Measurements from ENCODE around the gene CDK5RAP2.
"Not testable (repeated sequence)": the region's sequence is repeated elsewhere in the genome, so short reads cannot be mapped to it uniquely, and the experiment has no call there.

Gene CDK5RAP2

DNA sequence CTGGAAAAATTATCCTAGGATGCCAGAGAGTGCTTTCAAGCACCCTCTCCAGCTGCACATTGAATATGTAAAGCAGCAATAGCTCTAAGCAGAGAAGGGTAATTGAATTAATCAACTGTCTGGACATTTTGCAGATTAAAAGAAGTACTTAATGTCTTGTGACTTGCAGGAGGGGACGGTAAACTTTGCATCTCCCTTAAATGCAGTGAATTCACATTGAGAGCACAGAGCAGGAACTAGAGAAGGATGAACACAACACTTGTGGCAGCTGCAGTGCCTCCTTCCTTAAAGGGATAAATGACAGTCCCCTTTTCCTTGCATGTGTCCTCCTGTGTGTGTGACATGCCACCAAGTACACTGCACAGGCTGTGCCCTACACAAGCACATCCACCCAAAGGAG is 7.4 kb upstream of the CDK5RAP2 start:
- no peak for DNase-seq

DNA sequence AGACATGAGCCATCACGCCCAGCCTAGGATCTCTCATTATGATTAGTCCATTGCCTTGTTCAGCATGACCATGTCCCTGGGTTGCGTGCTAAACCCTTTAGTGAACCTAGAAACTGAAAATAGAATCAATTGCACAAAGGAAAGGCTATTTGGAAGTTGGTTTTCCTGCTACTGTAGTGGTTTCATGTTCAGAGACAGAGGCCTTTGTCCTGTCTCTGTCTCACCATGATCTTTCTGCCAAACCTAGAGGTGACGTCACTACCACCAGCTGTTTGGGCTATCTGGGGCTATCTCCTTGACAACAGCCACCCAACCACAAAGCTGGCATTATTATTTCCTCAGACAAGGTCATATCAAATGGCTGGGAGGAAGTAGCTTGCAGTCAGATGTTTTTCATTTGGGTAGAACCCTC is 4.0 kb upstream of the CDK5RAP2 start:
- peak; percentile 92 to 93 for DNase-seq

DNA sequence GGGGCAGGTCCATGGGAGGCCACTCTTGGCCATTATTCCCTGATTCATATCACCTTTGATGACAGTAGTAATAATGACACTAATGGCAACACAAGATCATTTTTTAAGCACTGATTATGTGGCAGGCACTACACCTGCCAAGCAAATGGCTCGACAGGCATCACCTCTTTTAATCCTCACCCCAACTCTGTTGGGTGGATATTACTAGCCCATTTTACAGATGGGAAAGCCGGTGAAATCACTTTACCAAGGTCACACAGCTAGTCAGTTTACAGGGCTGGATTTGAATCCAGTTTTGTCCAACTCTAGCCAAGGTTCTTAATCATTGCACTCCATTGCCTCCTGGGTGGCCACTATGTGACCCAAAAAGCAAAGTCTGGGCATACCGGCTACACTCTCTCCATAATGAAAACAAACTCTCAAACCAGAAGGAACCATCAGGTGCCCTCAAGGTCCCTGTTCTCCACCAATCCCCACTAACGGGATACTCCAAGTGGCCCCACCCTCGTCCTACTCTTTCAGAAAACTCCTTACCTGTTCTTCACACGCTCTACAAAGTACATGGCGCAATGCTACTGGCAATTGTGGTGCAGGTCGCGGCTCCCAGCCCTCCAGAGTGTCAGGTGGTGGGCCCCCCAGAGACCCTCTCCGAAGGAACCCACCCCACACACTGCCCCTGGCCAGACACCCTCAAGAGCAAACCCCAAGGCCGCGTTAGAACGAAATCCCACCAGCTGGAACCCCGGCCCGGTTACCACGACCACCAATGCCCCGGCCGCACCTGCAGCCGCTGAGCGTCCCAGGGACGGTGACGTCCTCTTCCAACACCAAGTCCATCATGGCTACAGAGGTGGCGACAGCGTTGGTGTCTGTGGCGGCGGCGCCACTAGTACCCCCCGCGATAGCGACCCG is 572 bp downstream of the CDK5RAP2 start:
- DNase-seq: no peak

DNA sequence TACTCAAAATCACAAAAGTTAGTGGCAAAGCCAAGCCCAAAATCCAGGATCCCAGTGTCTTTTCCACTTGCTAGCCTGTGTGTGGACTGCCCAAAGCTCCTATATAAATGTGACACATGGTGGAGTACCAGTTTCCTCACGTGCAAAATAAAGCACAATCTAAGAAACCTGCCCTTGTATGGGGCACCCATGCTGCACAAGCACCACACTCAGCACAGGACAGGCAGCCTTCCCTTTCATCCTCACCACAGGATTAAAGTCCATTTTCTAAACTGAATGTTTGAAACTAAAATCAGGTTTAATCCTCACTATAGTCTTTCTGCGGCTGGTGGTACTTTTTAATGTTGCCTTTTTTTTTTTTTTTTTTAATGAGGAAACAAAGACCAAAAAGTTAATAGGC is 5.5 kb downstream of the CDK5RAP2 start:
- no peak for DNase-seq

DNA sequence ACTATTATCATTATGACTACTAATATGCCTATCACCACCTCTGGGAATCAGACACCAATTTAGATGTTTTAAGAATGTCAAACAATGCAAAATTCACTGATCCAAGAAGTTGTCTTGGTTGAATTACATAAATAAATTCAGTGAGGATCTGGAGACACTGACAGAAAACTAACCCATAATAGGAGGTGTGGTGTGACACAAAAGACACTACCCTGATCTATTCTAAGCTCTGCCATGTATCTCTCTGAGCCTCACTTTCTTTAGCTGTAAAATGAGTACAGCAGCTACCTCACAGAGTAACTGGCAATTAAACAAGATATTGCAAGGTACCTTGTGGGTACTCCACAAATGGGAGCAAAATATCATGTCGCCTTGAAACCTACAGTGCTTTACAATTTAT is 7.5 kb downstream of the CDK5RAP2 start:
- DNase-seq: no peak

DNA sequence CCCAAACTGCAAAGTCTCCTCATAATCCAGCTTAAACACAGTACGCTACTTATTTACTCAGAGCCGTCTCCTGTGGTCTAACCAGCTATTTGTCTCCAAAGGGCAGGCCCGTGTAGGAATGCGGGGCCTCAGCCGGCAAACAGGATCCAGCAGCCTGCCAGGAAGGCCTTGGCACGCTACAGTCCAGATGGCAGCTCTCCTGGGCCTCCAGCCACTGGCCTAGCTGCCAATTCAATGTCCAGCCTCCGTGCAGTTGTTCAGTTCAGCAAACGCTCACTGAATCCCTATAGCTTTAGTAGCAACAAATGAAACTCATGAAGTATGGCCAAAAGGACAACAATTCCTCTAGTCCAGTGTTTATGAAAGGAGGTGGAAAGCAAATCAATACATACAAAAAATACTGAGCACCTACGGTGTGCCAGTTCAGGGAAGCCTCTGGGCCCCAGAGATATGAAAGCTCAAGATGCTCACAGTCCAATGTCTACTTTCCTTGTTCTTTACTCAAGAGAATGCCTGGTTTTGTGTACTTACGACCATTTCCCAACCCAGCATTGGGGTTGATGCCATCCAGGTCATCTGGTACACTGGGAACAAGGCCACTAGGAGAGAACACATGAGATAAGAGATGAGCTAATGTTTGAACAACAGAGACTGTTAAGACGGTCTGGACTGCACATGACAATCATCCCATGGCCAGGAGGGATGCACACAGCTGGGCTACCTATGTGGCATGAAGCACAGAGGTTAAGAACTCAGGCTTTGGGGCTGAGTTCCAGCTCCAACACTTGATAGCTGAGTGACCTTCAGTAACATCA is 8.3 kb downstream of the CDK5RAP2 start:
- no peak for DNase-seq

DNA sequence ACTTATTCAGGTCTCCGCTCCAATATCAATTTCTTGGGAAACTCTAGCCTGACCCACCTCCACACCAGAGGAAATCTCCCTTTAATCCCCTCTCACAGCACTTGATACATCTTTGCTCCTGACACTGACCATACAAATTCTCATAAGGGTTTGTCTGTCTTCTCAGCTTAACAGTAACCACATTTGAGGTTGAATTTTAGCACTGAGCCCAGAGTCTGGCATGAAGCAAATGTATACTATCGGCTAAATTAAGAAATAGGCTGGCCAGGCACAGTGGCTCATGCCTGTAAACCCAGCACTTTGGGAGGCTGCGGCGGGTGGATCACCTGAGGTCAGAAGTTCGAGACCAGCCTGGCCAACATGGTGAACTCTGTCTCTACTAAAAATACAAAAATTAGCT is 9.7 kb downstream of the CDK5RAP2 start:
- no peak for DNase-seq

DNA sequence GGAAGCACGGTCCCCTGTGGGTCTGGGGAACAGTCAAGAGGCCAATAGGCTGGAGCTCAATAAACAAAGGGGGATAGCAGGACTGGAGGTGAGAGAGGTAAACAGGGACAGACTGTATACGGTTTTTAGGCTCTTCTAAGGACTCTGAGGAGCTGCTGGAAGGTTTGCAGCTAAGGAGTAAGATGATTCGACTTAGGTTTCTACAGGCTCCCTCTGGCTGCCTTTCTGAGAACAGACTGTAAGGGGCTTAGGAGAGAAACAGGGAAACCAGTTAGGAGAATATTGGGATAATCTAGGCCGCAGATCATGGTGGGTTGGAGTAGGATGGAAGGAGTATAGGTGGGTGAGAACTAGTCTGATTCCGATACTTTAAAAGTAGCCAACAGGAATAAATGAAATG is 10.4 kb downstream of the CDK5RAP2 start:
- DNase-seq: no peak

DNA sequence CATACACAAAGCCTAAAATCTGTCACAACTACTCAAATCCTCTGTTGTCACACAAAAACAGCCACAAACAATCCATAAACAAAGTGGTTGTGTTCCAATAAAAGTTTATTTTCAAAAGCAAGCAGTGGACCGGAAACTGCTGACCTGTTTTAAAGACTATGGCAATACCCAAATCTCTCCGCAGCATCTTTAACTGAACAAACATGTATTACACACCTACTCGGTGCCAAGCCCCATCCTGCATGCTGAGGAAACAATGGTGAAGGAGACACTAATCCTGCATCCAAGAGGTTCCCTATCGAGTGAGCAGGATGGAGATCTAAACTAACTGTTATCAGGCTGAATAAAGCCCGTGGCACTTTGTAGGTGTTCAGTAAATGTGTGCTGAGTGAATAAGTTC is 11.2 kb downstream of the CDK5RAP2 start:
- DNase-seq: no peak

DNA sequence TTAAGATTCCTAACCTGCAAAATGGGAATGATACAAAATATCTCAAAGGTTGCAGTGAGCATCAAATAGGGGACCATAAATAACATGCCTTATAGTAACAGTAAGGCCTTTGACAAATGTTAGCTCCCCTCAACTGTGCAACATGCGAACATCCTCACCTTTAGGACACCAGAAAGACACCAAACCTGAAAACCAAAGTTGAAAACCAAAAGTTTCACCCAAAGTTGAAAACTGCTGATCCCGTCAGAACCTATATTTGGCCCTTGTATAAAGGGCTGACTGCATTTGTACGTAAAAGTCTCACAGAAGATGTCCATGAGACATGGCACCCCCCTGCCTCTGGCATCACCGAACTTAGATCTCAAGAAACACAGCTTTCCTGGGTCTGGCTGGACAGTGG is 12.1 kb downstream of the CDK5RAP2 start:
- no peak for DNase-seq

DNA sequence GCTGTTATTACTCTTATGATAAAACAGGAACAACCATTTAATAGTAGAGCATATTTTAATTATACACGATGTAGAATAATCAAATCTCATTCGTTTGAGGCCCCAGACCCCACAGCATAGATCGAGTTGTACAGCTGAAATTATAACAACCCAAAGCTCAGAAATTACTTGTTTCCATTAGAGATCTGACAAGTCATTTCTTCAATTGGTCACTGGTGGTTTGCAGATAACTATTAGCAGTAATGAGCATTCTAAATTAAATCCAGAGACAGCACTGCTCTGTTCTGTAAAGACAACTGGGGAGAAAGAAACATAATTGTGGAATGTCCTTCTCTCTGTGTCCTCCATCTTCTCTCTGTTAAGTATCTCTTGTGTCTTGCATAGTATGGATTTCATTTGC is 12.9 kb downstream of the CDK5RAP2 start:
- no peak for DNase-seq

DNA sequence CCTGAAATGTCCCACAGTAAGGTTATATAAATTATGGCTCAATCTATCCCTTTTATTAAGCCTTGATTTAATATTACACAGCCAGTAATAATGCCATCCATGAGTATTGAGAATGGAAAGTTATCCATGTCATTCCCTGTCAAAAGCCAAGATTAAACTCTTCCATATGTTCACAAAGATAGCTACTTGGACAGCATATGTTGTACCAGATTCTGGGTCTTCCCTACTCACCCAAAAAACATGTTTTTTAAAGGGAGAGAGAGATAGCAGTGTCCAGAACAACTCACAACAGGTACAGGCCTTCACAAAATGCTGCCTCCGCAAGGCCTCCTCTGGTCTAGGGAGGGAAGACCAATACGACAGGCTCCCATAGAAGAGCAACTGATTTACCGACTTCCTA is 15.4 kb downstream of the CDK5RAP2 start:
- no peak for DNase-seq

DNA sequence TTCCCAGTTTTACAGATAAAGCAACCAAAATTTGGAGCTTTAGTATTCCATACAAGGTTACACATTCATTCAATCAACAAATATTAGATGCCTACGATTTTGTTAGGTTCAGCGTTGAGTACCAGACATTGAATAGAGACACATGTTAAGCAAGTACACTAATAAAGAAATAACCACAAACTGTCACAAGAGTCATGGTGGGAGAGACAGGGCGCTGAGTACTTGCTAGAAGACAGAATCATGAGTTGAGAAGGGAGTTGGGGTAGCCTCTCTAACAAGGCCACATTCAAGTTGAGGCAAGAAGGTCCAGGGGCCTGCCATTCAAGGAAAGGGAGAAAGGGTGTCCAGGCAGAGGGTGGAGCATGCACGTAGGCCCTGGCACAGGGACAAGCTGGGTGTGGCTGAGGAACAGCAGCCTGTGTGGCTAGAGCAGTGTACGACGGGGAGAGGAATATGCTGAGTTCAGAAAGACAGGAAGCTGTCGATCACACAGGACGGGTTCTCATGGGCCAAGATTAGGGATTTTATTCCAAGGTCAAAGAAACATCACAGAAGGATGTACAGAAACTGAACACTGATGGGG is 17.0 kb downstream of the CDK5RAP2 start:
- DNase-seq: no peak

DNA sequence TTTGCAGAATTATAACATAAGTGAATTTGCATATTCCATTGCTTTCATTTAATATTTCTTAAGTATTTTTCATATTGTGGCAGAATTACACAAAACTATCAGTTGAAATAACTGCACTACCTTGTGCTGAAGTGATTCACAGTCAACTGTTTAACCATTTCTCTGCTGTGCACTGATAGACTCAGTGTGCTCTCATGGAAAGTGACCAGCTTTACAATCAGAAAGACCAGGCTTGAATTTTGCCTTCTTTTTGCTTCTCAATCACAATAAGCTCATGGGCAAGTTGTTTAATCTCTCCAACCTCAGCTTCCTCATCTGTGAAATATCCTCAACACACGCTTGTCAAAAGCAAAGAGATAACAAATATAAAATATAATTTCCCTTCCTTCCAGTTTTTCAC is 18.3 kb downstream of the CDK5RAP2 start:
- DNase-seq: no peak

DNA sequence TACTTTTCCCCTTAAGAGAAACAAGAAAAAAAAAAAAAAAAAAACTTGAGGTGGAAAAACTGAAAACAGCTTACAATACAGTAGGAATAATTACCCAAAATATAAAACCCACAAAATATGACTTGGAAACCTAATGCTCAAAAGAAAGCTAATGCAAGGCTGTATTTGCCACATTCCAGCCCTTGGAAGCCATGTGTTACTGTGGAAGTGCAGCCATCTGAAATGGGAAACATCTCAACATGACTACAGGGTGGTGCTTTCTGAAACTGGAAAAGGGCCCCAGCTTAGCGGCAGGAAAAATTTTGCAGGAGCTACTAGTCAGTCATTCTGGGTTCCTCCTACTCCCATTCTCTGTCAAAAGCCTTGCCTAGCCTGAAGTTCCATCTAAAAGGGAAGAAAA is 20.4 kb downstream of the CDK5RAP2 start:
- no peak for DNase-seq

DNA sequence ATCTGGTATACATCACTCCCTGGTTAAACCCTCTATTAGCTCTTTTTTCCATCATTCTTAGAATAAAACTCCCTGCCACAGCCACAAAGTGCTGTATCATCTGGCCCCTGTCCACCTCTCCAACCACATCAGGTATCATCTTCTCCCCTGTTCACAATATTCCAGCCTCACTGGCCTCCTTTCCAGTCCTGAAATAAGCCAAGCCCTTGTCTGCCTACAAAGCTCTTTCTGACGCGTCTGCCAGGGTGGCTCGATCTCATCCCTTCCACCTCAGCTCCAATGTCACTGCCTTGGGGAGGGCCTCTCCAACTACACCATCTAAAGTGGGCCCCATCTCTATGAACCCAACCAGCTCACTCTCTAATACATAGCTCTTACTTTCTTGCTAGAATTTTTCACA is 21.5 kb downstream of the CDK5RAP2 start:
- DNase-seq: no peak

DNA sequence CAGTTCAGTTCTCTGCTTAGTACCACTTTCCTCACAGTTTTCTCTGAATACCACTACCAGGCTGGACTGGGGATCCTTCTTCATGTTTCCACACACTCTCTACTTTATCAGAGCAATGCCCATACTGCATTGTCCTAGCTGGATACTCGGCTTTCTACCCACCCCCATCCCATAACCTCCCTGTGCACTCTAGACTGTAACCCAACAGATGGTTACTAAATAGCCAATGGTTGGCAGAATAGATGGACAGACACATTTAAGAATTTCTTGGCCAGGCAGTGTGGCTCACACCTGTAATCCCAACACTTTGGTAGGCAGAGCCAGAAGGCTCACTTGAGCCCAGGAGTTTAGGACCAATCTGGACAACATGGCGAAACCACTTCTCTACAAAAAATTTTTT is 22.8 kb downstream of the CDK5RAP2 start:
- no peak for DNase-seq

DNA sequence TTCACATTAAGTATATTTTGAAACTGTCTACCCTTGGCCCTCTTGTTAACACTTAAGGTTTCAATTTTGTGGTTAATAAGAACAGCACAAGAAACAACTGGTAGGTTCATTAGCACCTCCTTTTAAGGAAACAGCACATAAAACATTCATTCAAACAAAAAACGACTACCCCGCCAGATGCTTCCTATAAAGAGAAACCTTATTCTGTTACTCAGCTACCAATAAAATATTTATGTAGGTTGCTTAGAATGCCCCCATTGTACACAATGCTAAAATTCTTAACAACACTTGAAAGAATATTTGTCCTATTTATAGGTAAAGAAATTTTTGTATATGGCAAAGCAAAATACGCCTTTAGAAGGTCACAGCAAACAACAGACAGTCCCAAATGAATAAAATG is 23.2 kb downstream of the CDK5RAP2 start:
- no peak for DNase-seq

DNA sequence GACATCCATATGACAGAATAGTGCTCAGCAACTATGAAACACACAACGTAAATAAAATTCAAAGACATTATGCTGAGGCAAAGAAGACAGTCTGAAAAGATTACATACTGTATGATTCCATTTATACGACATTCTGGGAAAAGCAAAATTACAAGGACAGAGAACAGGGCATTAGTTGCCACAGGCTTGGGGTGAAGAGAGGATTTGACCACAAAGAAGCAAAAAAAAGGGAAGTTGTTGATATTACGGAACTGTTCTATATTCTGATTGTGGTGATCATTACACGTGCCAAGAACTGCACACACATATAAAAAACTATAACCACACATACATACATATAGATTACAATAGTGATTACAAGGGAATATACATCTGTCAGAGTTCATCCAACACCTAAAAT is 24.1 kb downstream of the CDK5RAP2 start:
- no peak for DNase-seq

DNA sequence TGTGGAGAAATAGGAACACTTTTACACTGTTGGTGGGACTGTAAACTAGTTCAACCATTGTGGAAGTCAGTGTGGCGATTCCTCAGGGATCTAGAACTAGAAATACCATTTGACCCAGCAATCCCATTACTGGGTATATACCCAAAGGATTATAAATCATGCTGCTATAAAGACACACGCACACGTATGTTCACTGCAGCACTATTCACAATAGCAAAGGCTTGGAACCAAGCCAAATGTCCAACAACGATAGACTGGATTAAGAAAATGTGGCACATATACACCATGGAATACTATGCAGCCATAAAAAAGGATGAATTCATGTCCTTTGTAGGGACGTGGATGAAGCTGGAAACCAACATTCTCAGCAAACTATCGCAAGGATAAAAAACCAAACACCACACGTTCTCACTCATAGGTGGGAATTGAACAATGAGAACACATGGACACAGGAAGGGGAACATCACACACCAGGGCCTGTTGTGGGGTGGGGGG is 27.7 kb downstream of the CDK5RAP2 start:
- not testable (repeated sequence) for DNase-seq

DNA sequence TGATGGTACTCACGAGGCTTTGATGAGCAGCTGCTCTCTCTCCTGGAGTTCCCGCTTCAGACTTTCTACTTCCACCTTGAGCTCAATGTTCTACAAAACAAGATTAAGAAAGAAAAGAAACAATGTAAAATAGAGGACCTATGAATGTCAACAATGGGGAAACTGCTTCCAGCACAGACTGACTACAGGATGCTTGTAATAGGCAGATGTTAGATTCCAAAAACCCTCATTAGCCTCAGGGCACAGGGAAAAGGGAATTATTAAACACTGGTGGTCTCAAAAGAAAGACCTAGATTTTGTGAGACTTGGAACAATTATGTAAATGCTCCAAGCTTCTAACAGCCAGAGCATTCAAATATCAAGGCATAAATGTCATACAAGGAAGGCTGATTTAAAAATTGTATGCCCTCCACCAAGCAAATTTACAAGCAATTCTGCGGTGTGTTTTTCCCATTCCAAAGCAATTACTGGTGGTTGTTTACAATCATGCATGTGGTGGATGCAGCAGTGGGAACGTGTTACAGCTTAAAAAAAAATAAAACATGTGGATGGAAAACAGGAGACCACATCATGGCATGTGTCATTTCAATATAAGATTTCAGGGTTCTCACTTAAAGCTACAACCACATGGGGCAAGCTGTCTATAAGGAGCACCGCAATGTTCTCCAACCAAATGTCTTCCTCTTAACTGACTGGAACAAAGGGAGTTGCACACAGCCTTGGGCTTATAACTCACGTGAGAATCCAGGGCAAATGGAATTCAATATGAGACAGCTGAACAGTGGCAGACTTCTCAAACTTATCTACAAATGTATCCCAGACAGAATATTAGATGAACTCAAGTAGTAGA is 34.0 kb downstream of the CDK5RAP2 start:
- DNase-seq: no peak

DNA sequence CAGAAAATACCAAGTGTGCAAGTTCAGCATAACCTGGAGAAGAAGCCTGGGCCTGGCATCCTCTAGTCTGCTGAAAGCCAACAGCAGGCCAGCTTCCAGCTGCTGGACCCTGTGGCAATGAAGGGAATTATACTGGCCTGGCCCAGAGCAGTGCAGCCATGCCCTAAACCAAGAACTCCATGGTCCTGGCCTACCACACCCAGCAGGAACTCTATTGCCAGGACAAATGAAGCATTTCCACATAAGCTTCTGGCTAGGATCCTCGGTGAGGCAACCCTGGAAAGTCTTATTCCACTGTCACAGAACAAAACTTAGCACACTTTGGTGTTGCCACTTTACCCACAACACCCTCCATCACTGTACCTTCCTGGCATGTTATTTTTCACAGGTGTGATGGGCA is 35.5 kb downstream of the CDK5RAP2 start:
- DNase-seq: no peak

All from SHP77 (cell line).